H54 (cell line): ENCODE measurements around the gene NXNL1.

Source experiments
- DNase-seq: peaks from one replicate; pipeline ENCODE4 v3.0.0; 2011; ENCODE audit warnings: low spot score, mixed read lengths; ENCODE audit not compliant: insufficient read length
- FAIRE-seq: peaks from 3 replicates; lab custom pipeline; 2011; peaks lifted over from hg19 to GRCh38; lab: Jason Lieb, UNC
- POLR2A ChIP-seq: IDR thresholded peaks from 2 replicates; pipeline ENCODE4 v1.6.1; 2011; ENCODE audit warnings: low read depth, mild to moderate bottlenecking, low read length

The NXNL1 gene

GRCh38 chr19:17456127-17456526 lies 4.6 kb downstream of the NXNL1 start:
- FAIRE-seq (no peak), DNase-seq (no peak)
- no peak for TF ChIP-seq POLR2A

- DNase-seq: no peak
- no peak for TF ChIP-seq POLR2A
- no peak for FAIRE-seq
Measured at GRCh38 chr19:17455308-17456123, 5.2 kb downstream of the NXNL1 start.

- DNase-seq: no peak
- FAIRE-seq: no peak
Measured at GRCh38 chr19:17454576-17455071, 6.1 kb downstream of the NXNL1 start.

GRCh38 chr19:17451820-17452219 lies 8.9 kb downstream of the NXNL1 start:
- TF ChIP-seq POLR2A: no peak
- no peak for FAIRE-seq

More at GRCh38 chr19:17454576-17455071, 6.1 kb downstream of the NXNL1 start:
- no peak for TF ChIP-seq POLR2A

GRCh38 chr19:17450264-17451075 lies 10.3 kb downstream of the NXNL1 start:
- FAIRE-seq (no peak), DNase-seq (no peak)
- TF ChIP-seq POLR2A: no peak

More at GRCh38 chr19:17451820-17452219, 8.9 kb downstream of the NXNL1 start:
- no peak for DNase-seq

- DNase-seq (no peak), FAIRE-seq (no peak)
- TF ChIP-seq POLR2A: no peak
Measured at GRCh38 chr19:17448131-17448967, 12.4 kb downstream of the NXNL1 start, which contains the start of gene TMEM221. Gene TMEM221, minus strand, starts transcription at chr19:17448668. Its CDS starts 206 bp downstream, at chr19:17448462.

- DNase-seq (no peak), FAIRE-seq (no peak)
- TF ChIP-seq POLR2A: no peak
Measured at GRCh38 chr19:17447704-17448130, 13.0 kb downstream of the NXNL1 start.

GRCh38 chr19:17445526-17446165 lies 15.1 kb downstream of the NXNL1 start:
- DNase-seq: no peak
- no peak for TF ChIP-seq POLR2A
- FAIRE-seq: no peak

GRCh38 chr19:17441241-17442021 lies 19.3 kb downstream of the NXNL1 start:
- FAIRE-seq (no peak), DNase-seq (no peak)
- TF ChIP-seq POLR2A: no peak

GRCh38 chr19:17436874-17437267 lies 23.9 kb downstream of the NXNL1 start:
- no peak for TF ChIP-seq POLR2A
- FAIRE-seq (no peak), DNase-seq (no peak)

- no peak for TF ChIP-seq POLR2A
- no peak for DNase-seq
- FAIRE-seq: no peak
Measured at GRCh38 chr19:17436094-17436873, 24.4 kb downstream of the NXNL1 start.
